Activated B cell treated with CpG ODN at 0.5 μM for 24 hours (primary cell): ENCODE results near the gene NCOA1. TPM values are rescaled to one million over a fixed set of nuclear protein-coding genes. Genes with fewer than 3 reads are reported as not detected.
"Not testable (repeated sequence)": the region's sequence is repeated elsewhere in the genome, so short reads cannot be mapped to it uniquely, and the experiment has no call there.

Source experiments
- ATAC-seq: fragments of 200-7000 bp; cut with Tn5 transposase; one replicate; pipeline ENCODE4 v1.10.0; 2021; ENCODE audit warnings: low read depth, mild to moderate bottlenecking, moderate library complexity
- CTCF ChIA-PET: fragments of 350-600 bp; sonication (Branson Sonifier 250); formaldehyde crosslinking; loops from one replicate; lab custom pipeline; 2021; ENCODE audit warnings: antibody characterized with exemption; lab: Charles Lee
- POLR2A ChIA-PET: fragments of 350-600 bp; sonication (Branson Sonifier 250); formaldehyde crosslinking; loops from one replicate; lab custom pipeline; 2021; ENCODE audit warnings: antibody characterized with exemption; lab: Charles Lee
- DNase-seq: peaks from one replicate; pipeline ENCODE4 v3.0.0; 2022
- H3K27ac Mint-ChIP-seq: one replicate; pipeline ENCODE4 v1.8.0; 2020; ENCODE audit warnings: mixed read lengths
- H3K27me3 Mint-ChIP-seq: one replicate; pipeline ENCODE4 v1.8.0; 2021; ENCODE audit warnings: mixed read lengths
- H3K36me3 Mint-ChIP-seq: one replicate; pipeline ENCODE4 v1.8.0; 2021; ENCODE audit warnings: low read depth, mixed read lengths
- H3K4me1 Mint-ChIP-seq: one replicate; pipeline ENCODE4 v1.8.0; 2021; ENCODE audit warnings: mixed read lengths
- H3K4me3 Mint-ChIP-seq: one replicate; pipeline ENCODE4 v1.8.0; 2020; ENCODE audit warnings: mild to moderate bottlenecking, mixed read lengths
- H3K9me3 Mint-ChIP-seq: one replicate; pipeline ENCODE4 v1.8.0; 2020; ENCODE audit warnings: mixed read lengths
- intact Hi-C: fragments of 100-400 bp; cut with micrococcal nuclease; formaldehyde crosslinking; loops from one replicate; pipeline ENCODE4 v1.15.1; 2024
- total RNA-seq: library from RNA; stranded (reverse); gene quantifications from 2 replicates; pipeline ENCODE4 v1.2.3, GENCODE V29; 2022
- TF ChIP-seq, protein P1 (sequence below): fragments of 200-600 bp; IDR thresholded peaks from one replicate; pipeline ENCODE4 v1.8.0; 2022; ENCODE audit warnings: antibody characterized with exemption, mild to moderate bottlenecking

The NCOA1 gene
- total RNA-seq, 1 donor from 2014 or later = 49.5 TPM

DNA sequence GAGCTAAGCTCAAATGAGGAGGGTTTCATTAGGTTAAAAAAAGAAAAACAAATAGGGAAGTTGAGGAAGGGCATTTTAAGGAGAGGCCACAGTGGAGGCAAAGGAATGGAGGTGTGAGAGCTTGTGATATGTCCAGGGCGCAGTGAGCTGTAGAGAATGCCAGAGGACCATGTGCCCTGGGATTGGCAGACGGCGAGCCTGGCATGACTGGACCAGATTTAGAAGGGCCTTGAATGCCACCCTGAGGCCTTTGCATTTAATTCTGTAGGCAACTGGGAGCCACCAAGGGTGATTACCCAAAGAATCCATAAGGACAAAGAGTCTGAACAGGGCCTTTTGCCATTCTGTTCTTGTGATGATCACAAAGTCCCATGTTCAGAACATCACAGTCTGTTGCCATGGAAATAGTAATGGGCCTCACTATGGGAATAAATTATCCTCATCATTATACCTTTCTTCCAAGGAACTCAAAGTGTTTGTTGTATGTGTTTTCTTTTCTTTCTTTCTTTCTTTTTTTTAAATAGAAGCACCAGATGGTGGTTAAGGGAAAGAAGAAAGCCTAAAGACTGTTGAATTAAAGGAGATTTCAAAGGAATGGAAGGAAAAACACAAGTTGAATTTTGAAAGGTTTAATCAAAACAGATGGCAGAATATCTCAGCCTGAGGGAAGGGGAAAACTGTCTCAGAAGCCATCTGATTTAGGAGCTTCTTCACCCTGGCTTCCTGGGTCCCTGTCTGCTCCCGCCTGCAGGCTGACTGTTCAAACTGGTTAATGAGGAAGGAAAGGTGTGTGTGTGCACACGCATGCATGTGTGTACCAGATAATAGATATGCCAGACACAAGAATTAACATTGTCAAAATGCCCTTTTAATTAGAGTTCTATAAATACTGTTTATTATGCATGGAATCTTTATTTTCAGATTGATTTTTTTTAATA, 31.6 kb upstream of the NCOA1 start:
- no peak overlapping the region for H3K4me3 Mint-ChIP-seq
- H3K36me3 Mint-ChIP-seq = no peaks in the 10 kb centered on the region
- no peaks in the 10 kb centered on the region for H3K4me1 Mint-ChIP-seq
- H3K9me3 Mint-ChIP-seq = no peaks in the 10 kb centered on the region
- ChIA-PET CTCF (interaction anchor here (0.7 kb wide), 1 partner anchor 217 kb away, joined by 3 read pairs; no protein-coding TSS in a partner anchor), POLR2A (no interaction called here)
- TF ChIP-seq, protein P1, sequence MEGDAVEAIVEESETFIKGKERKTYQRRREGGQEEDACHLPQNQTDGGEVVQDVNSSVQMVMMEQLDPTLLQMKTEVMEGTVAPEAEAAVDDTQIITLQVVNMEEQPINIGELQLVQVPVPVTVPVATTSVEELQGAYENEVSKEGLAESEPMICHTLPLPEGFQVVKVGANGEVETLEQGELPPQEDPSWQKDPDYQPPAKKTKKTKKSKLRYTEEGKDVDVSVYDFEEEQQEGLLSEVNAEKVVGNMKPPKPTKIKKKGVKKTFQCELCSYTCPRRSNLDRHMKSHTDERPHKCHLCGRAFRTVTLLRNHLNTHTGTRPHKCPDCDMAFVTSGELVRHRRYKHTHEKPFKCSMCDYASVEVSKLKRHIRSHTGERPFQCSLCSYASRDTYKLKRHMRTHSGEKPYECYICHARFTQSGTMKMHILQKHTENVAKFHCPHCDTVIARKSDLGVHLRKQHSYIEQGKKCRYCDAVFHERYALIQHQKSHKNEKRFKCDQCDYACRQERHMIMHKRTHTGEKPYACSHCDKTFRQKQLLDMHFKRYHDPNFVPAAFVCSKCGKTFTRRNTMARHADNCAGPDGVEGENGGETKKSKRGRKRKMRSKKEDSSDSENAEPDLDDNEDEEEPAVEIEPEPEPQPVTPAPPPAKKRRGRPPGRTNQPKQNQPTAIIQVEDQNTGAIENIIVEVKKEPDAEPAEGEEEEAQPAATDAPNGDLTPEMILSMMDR = no peak
- DNase-seq (no peak), ATAC-seq (no peak)
- no peak overlapping the region for H3K27ac Mint-ChIP-seq
- no peaks in the 10 kb centered on the region for H3K27me3 Mint-ChIP-seq
- intact Hi-C loops = no loop called here

DNA sequence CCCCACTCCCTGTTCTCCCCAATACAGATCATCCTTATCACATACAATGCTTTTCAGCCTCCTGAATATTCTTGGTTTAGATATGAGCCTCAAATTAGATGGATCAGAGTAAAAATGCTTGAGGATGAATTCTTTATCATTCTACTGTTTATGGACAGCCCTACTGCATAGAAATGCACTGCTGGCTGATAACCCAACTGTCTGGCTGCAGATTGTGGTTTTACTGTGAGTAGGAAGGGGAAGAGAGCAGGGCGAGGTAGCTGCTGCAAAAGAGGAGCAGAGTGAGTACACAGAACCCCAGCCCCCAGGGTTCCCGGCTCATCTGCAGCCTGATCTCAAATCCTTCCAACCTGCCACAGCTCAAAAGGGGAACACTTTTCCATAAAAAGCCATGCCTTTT, 29.4 kb upstream of the NCOA1 start:
- no peak for DNase-seq
- CTCF ChIA-PET = no interaction called here
- H3K4me1 Mint-ChIP-seq = no peaks in the 10 kb centered on the region
- no peak for ATAC-seq
- no peaks in the 10 kb centered on the region for H3K9me3 Mint-ChIP-seq
- H3K27ac Mint-ChIP-seq = no peak overlapping the region
- intact Hi-C loops = no loop called here
- no peak overlapping the region for H3K4me3 Mint-ChIP-seq
- POLR2A ChIA-PET = no interaction called here
- TF ChIP-seq, protein P1 = no peak
- H3K36me3 Mint-ChIP-seq = no peaks in the 10 kb centered on the region
- H3K27me3 Mint-ChIP-seq = no peaks in the 10 kb centered on the region

DNA sequence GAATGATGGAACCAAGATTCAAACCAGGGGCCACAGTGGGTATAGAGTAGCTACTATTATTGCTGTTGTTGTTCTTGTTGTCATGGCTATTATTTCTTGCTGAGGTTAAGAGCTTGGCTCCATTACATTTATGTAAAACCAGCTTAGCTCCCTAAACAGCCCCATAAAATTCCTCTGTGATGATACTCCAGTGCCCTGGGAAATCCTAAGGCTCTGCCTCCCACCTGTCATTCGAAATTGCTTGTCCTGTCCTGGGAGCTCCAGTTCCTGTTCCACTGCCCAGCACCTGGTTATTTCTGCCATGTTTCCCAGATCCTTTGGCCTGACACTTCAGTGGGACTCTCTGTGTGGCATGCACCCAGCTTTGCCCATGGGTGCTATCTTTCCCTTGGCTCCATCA, 27.8 kb upstream of the NCOA1 start:
- H3K27ac Mint-ChIP-seq = no peak overlapping the region
- TF ChIP-seq, protein P1 = no peak
- ChIA-PET CTCF (no interaction called here), POLR2A (no interaction called here)
- no peaks in the 10 kb centered on the region for H3K27me3 Mint-ChIP-seq
- ATAC-seq (no peak), DNase-seq (no peak)
- intact Hi-C loops = no loop called here
- H3K4me1 Mint-ChIP-seq = no peaks in the 10 kb centered on the region
- no peak overlapping the region for H3K4me3 Mint-ChIP-seq
- no peaks in the 10 kb centered on the region for H3K36me3 Mint-ChIP-seq
- no peaks in the 10 kb centered on the region for H3K9me3 Mint-ChIP-seq

DNA sequence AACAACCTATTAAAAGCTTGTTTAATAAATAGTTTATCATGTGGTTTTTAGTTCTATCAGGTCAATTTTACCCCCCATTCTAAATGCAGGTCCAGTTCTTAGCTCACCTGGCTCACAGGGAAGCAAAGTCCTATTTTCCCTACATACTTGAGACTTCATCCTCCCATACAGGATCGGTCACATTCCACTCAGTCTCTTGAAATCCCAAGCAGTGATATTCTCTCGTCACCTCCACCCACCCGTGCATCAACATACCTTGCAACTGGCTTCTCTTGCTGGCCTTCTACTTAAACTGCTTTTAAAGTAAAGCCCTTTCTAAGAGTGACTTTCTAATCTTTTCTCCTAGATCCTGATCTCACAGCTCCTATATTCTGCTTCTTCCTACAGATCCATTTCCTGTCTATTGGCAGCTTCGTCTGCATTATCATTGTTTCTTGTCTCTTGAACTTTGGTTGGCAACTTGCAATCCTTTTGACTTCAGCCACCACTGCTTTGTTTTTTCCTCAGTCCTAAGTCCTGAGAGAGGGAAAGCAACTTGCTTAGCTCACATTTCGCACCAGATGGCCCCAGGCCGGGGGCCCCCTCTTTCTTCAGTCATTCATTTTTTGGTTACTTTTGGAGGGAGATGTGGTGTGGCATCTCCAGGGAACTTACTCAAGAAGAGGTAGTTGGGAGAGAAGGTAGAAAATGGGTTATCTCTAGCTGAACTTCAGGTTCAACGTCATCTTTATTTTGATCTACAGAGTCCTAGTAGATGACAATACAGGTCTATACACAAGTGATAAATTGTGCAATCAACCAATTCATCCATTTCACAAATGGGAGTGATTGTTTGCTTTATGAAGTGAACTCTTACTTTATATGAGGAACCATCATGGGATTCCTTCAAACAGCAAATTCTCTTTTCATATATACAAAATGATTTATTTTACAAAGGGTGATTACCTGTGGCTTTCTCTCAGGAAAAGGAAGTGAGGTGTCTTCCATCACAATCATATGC, 23.9 kb upstream of the NCOA1 start:
- POLR2A ChIA-PET = interaction anchor here (0.6 kb wide), 1 partner anchor 23 kb away, joined by 3 read pairs; no protein-coding TSS in a partner anchor
- no peaks in the 10 kb centered on the region for H3K27me3 Mint-ChIP-seq
- no peaks in the 10 kb centered on the region for H3K36me3 Mint-ChIP-seq
- TF ChIP-seq, protein P1 = no peak
- intact Hi-C loops = no loop called here
- ATAC-seq (no peak), DNase-seq (no peak)
- H3K9me3 Mint-ChIP-seq = no peaks in the 10 kb centered on the region
- H3K4me3 Mint-ChIP-seq = no peak overlapping the region
- no peak overlapping the region for H3K27ac Mint-ChIP-seq
- CTCF ChIA-PET = interaction anchor here (1.0 kb wide), 1 partner anchor 360 kb away, joined by 3 read pairs; no protein-coding TSS in a partner anchor
- H3K4me1 Mint-ChIP-seq = no peaks in the 10 kb centered on the region

DNA sequence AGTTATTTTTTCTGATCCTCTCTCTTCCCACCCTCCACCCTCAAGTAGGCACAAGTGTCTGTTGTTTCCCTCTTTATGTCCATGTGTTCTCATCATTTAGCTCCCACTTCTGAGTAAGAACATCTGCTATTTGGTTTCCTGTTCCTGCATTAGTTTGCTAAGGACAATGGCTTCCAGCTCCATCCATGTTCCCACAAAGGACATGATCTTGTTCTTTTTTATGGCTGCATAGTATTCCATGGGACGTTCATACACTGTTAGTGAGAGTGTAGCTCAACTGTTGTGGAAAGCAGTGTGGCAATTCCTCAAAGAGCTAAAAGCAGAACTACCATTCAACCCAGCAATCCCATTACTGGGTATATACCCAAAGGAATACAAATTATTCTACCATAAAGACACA, 22.6 kb upstream of the NCOA1 start:
- H3K27me3 Mint-ChIP-seq, H3K36me3 Mint-ChIP-seq, intact Hi-C loops, CTCF ChIA-PET, H3K9me3 Mint-ChIP-seq, H3K27ac Mint-ChIP-seq, POLR2A ChIA-PET, ATAC-seq, H3K4me3 Mint-ChIP-seq, H3K4me1 Mint-ChIP-seq, DNase-seq: not testable (repeated sequence)
